Measurements from ENCODE around the gene ZNF839.

The ZNF839 gene

DNA sequence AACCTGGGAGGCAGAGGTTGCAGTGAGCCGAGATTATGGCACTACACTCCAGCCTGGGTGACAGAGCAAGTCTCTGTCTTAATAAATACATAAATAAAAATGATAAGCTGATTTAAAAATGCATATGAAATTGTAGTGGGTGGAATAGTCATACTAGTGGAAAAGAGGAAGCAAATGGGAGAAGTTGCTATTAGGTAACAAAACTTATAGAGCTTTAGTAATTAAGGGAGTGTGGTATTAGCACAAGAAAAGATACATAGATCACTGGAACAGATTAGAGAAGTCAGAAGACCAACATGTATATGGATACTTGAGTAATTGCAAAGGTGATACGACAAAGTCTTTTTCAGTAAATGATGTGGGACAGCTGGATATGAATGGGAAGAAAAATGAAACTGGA lies 69.7 kb downstream of the ZNF839 start:
- peak; percentile 52 for DNase-seq

DNA sequence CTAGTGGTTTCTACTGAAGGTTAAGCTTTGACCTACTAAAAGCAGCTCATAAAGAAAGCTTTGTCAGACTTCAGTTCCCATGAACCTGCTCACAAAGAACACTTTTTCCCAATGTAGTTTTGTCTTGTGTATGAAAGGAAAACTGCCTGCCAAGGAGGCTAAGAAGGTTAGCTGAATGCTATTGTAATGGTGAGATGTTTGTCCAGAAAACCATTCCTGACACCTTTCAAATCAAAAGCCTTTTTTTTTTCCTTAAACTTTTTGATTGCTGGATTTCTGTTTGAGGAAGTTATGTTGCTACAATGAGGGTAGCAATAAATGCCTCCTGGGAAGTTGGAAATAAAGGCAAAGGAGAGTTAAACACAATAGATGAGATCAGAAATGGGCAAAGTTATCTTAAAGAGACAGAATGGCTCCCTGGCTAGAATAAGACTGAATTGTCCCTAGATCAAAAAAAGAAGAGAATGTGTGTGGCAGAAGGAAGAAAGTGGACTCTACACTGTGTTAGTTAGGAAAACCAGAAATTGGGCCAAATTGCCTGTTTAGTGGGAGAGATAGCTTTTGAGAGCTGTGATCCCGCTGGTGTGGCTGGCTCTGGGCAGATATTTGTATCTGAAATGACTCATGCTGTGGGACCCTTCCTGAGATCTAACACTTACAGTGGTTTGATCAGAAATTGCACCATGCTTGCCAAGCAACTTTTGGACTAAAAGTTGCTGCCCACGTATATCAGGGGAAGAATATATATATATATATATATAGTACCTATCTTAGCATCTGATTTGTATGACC lies 70.7 kb downstream of the ZNF839 start:
- DNase-seq: peak; percentile 42

All from hematopoietic multipotent progenitor cell treated with erythropoietin and hydrocortisone succinate and interleukin-3 and kit ligand, for 6 days (in vitro differentiated cells).